GM18861 (cell line): Measurements from ENCODE around the gene RNF6.

ENCODE experiments used
- ATAC-seq: cut with Tn5 transposase; IDR thresholded peaks from one replicate; pipeline ENCODE4 v1.9.1; 2021; ENCODE audit not compliant: unreplicated experiment

RNF6 gene

GRCh38 chr13:26168237-26168814 is 53.8 kb downstream of the RNF6 start:
- no peak for ATAC-seq

GRCh38 chr13:26163812-26164211 is 58.3 kb downstream of the RNF6 start:
- no peak for ATAC-seq
